ENCODE results near the gene CAV2. TPM values are rescaled to one million over a fixed set of nuclear protein-coding genes. Genes with fewer than 3 reads are reported as not detected.

The CAV2 gene
- total RNA-seq, 1 experiment from 2014 or later: 76.6 TPM

GRCh38 chr7:116515584-116515983 lies 16.0 kb downstream of the CAV2 start:
- Histone ChIP-seq H3K4me3 (ENCODE audit: low read length) (no peak overlapping the region), H3K4me1 (ENCODE audit: insufficient read depth, low read length) (peaks cover 26% of the 10 kb centered on the region), H3K79me2 (ENCODE audit: low read length) (no peaks in the 10 kb centered on the region), H3K9ac (ENCODE audit: low read length) (no peak overlapping the region), H3K9me3 (ENCODE audit: low read length) (no peaks in the 10 kb centered on the region), H2AFZ (ENCODE audit: low read length) (no peak overlapping the region), H3K9me2 (replicated peaks; ENCODE audit: low read length) (no peaks in the 10 kb centered on the region), H3K27me3 (ENCODE audit: low read length) (no peaks in the 10 kb centered on the region), H3K36me3 (ENCODE audit: low read depth, low read length) (no peaks in the 10 kb centered on the region), H4K20me1 (ENCODE audit: low read length) (no peaks in the 10 kb centered on the region), H3K27ac (ENCODE audit: low read length) (no peak overlapping the region), H3F3A (ENCODE audit: low read length, unreplicated experiment) (peaks cover 16% of the 10 kb centered on the region), H3K4me2 (ENCODE audit: low read length) (no peak overlapping the region)
- POLR2A ChIA-PET (ENCODE audit: unreplicated experiment): no interaction called here
- BruUV-seq (replicated peaks): no TSS peak
- no peak for DNase-seq
- CTCF ChIA-PET: no interaction called here
- intact Hi-C loops (cut with micrococcal nuclease): no loop called here
- TF ChIP-seq EZH2 (IDR thresholded peaks at IDR 0.05; ENCODE audit: low read length, unreplicated experiment) (no peak), EZH2phosphoT487 (IDR thresholded peaks at IDR 0.05; ENCODE audit: borderline replicate concordance, low read length) (no peak), CTCF (conservative IDR thresholded peaks at IDR 0.05; ENCODE audit: low read depth, low read length) (no peak)
- ATAC-seq: no peak

GRCh38 chr7:116516324-116516723 lies 16.8 kb downstream of the CAV2 start:
- Histone ChIP-seq H3K4me3 (ENCODE audit: low read length) (no peak overlapping the region), H3K79me2 (ENCODE audit: low read length) (no peaks in the 10 kb centered on the region), H3K9me2 (replicated peaks; ENCODE audit: low read length) (no peaks in the 10 kb centered on the region), H3K27me3 (ENCODE audit: low read length) (no peaks in the 10 kb centered on the region), H2AFZ (ENCODE audit: low read length) (no peak overlapping the region), H3K9ac (ENCODE audit: low read length) (no peak overlapping the region), H4K20me1 (ENCODE audit: low read length) (no peaks in the 10 kb centered on the region), H3K4me1 (ENCODE audit: insufficient read depth, low read length) (peaks cover 25% of the 10 kb centered on the region), H3K4me2 (ENCODE audit: low read length) (no peak overlapping the region), H3K9me3 (ENCODE audit: low read length) (no peaks in the 10 kb centered on the region), H3K27ac (ENCODE audit: low read length) (no peak overlapping the region), H3F3A (ENCODE audit: low read length, unreplicated experiment) (peaks cover 11% of the 10 kb centered on the region), H3K36me3 (ENCODE audit: low read depth, low read length) (no peaks in the 10 kb centered on the region)
- no peak for TF ChIP-seq EZH2 (IDR thresholded peaks at IDR 0.05; ENCODE audit: low read length, unreplicated experiment)
- no peak for TF ChIP-seq EZH2phosphoT487 (IDR thresholded peaks at IDR 0.05; ENCODE audit: borderline replicate concordance, low read length)
- no peak for TF ChIP-seq CTCF (conservative IDR thresholded peaks at IDR 0.05; ENCODE audit: low read depth, low read length)
- intact Hi-C loops (cut with micrococcal nuclease): no loop called here
- ChIA-PET CTCF (no interaction called here), POLR2A (ENCODE audit: unreplicated experiment) (no interaction called here)
- no peak for DNase-seq
- no peak for ATAC-seq
- no TSS peak for BruUV-seq (replicated peaks)

GRCh38 chr7:116517626-116518025 lies 18.1 kb downstream of the CAV2 start:
- CTCF ChIA-PET: no interaction called here
- no peaks in the 10 kb centered on the region for H3K9me3 ChIP-seq (ENCODE audit: low read length)
- H3K4me2 ChIP-seq (ENCODE audit: low read length): no peak overlapping the region
- no TSS peak for BruUV-seq (replicated peaks)
- H3K4me3 ChIP-seq (ENCODE audit: low read length): no peak overlapping the region
- ATAC-seq (no peak), DNase-seq (no peak)
- H3K36me3 ChIP-seq (ENCODE audit: low read depth, low read length): no peaks in the 10 kb centered on the region
- H3K27ac ChIP-seq (ENCODE audit: low read length): no peak overlapping the region
- no peak for TF ChIP-seq CTCF (conservative IDR thresholded peaks at IDR 0.05; ENCODE audit: low read depth, low read length)
- no peak for TF ChIP-seq EZH2phosphoT487 (IDR thresholded peaks at IDR 0.05; ENCODE audit: borderline replicate concordance, low read length)
- TF ChIP-seq EZH2 (IDR thresholded peaks at IDR 0.05; ENCODE audit: low read length, unreplicated experiment): no peak
- H2AFZ ChIP-seq (ENCODE audit: low read length): no peak overlapping the region
- H3K9me2 ChIP-seq (replicated peaks; ENCODE audit: low read length): no peaks in the 10 kb centered on the region
- no peaks in the 10 kb centered on the region for H4K20me1 ChIP-seq (ENCODE audit: low read length)
- H3F3A ChIP-seq (ENCODE audit: low read length, unreplicated experiment): peaks cover 8% of the 10 kb centered on the region
- POLR2A ChIA-PET (ENCODE audit: unreplicated experiment): no interaction called here
- H3K79me2 ChIP-seq (ENCODE audit: low read length): no peaks in the 10 kb centered on the region
- no peak overlapping the region for H3K9ac ChIP-seq (ENCODE audit: low read length)
- intact Hi-C loops (cut with micrococcal nuclease): no loop called here
- H3K27me3 ChIP-seq (ENCODE audit: low read length): no peaks in the 10 kb centered on the region
- H3K4me1 ChIP-seq (ENCODE audit: insufficient read depth, low read length): peaks cover 25% of the 10 kb centered on the region

All from PC-3 (cell line).